ENCODE measurements around the gene SLC6A6.

DNA sequence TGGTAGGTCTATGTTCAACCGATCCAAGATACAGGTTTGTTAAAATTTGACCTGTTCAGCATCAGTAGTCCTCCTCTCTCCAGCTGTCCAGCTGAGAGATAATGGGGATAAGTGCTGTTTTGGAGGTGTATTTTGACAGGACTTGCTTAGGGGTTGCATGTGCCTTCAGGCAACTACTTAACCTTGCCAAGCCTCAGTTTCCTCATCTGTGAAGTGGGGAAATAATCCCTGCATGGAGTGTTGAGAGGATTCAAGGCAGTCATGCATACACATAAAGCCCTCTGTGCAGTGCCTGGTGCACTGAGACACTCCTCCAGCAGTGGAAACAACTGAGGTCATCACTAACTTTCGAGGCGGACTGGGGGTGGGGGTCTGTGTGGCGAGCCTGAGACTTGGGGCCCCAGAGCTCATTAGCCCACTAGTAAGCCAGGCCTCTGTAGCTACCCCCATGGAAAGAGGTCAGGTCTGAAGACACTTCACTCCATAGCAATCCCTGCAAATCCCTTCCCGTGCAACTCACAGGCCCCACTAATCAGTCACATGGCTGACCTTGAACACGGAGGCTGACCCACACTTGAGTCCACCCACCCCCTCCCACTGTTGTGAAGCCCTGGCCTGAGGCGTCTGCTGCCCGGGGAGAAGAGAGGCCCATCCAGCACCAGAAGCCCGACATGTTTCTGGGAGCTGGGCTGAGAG is 25.9 kb upstream of the SLC6A6 start:
- TF ChIP-seq CTCF (IDR thresholded peaks at IDR 0.05) (no peak), ZNF671 (CRISPR knock-in tag; IDR thresholded peaks at IDR 0.05) (no peak), ATF3 (CRISPR knock-in tag; conservative IDR thresholded peaks at IDR 0.05) (no peak)
- TF ChIP-seq, protein P1, sequence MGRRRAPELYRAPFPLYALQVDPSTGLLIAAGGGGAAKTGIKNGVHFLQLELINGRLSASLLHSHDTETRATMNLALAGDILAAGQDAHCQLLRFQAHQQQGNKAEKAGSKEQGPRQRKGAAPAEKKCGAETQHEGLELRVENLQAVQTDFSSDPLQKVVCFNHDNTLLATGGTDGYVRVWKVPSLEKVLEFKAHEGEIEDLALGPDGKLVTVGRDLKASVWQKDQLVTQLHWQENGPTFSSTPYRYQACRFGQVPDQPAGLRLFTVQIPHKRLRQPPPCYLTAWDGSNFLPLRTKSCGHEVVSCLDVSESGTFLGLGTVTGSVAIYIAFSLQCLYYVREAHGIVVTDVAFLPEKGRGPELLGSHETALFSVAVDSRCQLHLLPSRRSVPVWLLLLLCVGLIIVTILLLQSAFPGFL (CRISPR knock-in tag; IDR thresholded peaks at IDR 0.05; ENCODE audit: borderline replicate concordance), result no peak
